GM19193 (cell line): ENCODE data around the gene TNNI3K.

Experiments used
- POLR2A ChIP-seq: IDR thresholded peaks from 4 replicates; pipeline ENCODE4 v1.6.1; 2011; ENCODE audit not compliant: insufficient read depth, insufficient read length; ENCODE audit errors: extremely low read depth

The TNNI3K gene

GRCh38 chr1:74571493-74571800 lies 336.3 kb downstream of the TNNI3K start:
- TF ChIP-seq POLR2A, result no peak

- no peak for TF ChIP-seq POLR2A
Observed at GRCh38 chr1:74571891-74572290, 336.7 kb downstream of the TNNI3K start.

- no peak for TF ChIP-seq POLR2A
Observed at GRCh38 chr1:74578101-74578500, 342.9 kb downstream of the TNNI3K start.

GRCh38 chr1:74579425-74579824 lies 344.2 kb downstream of the TNNI3K start:
- TF ChIP-seq POLR2A, result no peak

GRCh38 chr1:74583397-74583796 lies 348.2 kb downstream of the TNNI3K start:
- no peak for TF ChIP-seq POLR2A

GRCh38 chr1:74584185-74584584 lies 349.0 kb downstream of the TNNI3K start:
- no peak for TF ChIP-seq POLR2A

GRCh38 chr1:74586253-74586897 lies 351.2 kb downstream of the TNNI3K start:
- TF ChIP-seq POLR2A, result no peak

- no peak for TF ChIP-seq POLR2A
Observed at GRCh38 chr1:74587888-74588287, 352.7 kb downstream of the TNNI3K start.

GRCh38 chr1:74590288-74590687 lies 355.1 kb downstream of the TNNI3K start:
- TF ChIP-seq POLR2A, result no peak

GRCh38 chr1:74591949-74592348 lies 356.8 kb downstream of the TNNI3K start:
- no peak for TF ChIP-seq POLR2A

GRCh38 chr1:74592580-74593355 lies 357.6 kb downstream of the TNNI3K start:
- TF ChIP-seq POLR2A, result no peak
